GM19023 (cell line): ENCODE results near the gene CTU2.

Experiments used
- ATAC-seq: cut with Tn5 transposase; IDR thresholded peaks from one replicate; pipeline ENCODE4 v1.9.1; 2021; ENCODE audit warnings: mild to moderate bottlenecking, moderate library complexity; ENCODE audit not compliant: unreplicated experiment

The CTU2 gene

DNA sequence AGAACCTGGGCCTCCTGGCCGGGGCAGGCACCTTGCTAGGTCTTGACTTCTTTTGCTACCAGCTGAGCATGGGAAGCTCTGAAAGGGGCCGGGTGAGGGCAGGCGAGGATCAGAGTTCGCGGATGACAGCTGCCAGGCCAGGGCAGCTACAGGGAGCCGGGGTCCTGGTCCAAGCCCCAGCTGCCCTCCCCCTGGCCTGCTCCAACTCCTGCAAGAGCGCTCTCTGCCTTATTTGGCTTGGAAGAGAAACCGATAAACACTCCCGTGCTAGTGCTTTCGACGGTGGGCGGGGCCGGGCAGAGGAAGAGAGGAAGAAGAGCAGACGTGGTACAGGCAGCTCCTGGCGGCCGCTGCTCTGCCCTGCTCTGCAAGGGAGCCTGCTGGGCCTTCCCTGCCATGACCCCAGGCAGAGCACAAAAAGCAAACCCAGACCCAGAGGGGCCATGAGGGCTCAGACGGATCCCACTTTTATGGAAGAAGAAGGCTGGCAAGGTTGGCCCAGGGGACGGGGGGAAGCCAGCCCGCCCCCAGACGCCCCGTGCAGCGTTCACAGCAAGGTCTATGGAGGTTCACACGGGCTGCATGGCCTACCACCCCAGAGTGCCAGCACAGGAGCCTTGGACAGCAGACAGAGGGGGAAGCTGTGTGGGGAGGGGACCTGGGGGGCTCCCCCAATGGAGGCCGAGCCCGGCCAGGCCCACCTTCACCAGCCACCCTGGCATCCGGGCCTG is 53.1 kb downstream of the CTU2 start:
- no peak for ATAC-seq

DNA sequence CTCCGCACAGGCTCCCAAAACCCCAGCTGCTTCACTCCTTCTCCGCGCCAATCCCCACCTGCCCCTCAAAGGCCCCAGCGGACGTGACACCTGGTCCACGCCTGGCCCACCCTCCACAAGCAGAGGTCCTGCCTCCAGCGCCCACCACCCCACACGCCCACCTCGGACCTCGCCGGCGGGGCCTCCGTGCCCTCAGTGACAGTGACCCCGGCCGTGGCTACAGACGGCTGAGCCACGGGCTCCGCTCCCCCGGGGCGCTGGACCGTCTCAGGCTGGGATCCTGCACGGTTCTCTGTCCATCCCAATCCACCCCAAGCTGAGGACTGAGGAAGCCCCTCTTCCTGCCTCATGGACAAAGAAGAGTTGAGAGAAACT is 53.7 kb downstream of the CTU2 start:
- ATAC-seq, result no peak

DNA sequence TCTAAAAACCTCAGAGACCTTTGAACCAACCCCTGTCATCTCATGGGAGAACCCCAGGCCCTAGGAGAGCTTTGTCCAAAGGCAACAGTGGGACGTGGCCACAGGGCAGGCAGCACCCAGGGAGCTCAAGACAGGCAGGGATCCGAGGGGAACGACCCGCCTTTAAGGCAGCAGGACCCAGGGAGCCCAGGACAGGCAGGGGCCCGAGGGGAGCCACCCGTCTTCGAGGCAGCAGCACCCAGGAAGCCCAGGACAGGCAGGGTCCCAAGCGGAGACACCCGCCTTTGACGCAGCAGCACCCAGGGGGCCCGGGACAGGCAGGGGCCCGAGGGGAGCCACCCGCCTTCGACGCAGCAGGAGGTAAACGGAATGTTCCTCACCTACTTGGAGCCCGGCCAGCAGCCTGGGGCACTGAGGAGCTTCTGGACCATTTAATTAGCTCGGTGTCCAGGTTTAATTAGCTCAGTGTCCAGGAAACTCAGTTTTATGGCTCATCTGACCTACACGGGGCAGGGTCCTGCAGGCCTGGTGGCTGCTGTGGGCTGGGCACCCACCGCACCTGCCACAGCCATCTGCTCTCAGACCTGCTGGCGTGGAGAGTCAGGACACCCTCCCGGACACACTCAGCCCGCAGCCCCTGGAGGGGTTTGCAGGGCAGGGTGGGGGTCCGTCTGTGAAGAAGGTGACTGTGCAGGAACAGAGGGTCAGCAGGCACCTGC is 54.3 kb downstream of the CTU2 start:
- no peak for ATAC-seq

DNA sequence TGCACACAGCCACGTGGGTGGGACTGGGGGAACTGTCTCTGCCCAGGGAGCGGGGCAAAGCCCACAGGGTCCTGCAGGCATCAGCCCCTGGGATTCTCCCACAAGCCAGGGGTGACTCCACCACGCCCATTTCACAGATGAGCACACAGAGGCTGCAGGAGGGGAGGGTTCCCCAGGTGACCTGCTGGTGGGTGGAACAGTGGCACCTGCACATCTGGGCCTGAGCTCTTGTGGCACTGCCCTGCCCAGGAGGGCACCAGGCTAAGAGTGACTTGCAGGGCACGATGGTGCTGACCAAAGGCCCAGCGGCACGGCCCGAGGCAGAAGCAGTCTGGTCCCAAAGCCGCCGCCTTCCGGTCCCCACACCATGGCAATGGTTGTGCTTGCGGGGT is 54.8 kb downstream of the CTU2 start:
- no peak for ATAC-seq

DNA sequence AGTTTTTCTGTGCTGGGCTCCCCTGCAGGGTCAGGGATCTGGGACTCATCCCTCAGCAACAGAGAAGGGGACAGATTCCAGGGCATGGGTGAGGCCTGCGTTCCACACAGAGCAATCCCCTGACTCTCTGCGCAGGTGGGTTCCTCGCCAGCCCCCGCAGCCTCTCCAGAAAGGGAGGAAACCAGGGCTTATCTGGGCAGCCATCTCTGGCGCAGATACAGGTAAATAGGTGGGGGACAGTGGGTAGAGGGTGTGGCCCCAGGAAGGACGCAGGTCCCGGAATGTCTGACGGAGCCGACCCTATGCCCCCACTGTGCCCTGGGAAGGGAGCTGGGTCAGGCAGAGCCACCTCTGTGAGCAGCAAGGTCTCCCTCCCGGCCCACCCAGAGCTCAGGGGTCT is 55.5 kb downstream of the CTU2 start:
- ATAC-seq, result no peak

DNA sequence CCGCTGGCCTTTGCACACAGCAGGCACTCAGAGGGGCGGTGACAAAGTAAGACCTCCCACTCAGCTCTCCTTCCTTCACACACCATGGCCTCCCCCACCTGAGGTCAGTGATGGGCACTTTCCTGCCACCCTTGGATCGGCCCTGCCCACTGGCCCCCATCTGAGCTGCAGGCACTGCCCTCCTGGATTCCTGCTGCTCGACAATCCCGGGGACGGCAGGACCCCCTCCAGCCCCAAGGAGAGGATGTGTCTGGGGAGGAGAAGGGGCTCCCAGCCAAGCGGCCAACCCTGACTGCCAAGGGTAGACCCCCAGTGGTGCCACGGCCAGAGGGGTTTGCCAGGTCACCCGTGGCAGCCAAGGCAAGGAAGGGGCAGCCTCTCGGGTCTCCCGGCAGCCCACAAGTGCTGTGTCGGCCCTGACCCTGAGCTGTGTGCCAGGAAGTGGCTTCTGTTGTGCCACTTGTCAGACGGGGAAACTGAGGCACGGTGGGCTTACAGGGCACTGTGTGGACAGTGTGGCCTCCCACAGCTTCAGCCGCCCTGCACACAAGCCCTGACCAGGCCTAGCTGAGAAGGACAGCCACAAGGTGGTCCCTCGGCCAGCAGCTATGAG is 56.1 kb downstream of the CTU2 start:
- no peak for ATAC-seq

DNA sequence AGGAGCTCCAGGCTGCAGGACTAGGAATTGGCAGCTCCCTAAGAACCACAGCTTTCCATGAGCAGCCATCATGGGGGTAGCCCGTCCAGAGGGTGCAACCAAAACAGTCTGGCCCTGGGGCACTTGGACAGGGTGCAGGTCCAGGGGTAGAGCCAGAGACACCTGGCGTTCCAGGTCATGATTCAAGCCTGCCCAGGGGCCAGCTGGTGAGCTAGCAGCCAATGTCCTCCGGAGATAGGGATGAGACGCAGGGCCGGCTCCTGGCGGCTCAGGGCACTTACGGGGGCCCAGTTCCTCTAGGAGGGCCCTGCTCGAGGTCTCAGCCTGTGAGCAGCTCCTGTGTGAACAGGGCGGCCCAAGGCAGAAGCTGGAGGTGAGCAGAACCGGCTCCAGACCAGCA is 56.6 kb downstream of the CTU2 start:
- no peak for ATAC-seq

DNA sequence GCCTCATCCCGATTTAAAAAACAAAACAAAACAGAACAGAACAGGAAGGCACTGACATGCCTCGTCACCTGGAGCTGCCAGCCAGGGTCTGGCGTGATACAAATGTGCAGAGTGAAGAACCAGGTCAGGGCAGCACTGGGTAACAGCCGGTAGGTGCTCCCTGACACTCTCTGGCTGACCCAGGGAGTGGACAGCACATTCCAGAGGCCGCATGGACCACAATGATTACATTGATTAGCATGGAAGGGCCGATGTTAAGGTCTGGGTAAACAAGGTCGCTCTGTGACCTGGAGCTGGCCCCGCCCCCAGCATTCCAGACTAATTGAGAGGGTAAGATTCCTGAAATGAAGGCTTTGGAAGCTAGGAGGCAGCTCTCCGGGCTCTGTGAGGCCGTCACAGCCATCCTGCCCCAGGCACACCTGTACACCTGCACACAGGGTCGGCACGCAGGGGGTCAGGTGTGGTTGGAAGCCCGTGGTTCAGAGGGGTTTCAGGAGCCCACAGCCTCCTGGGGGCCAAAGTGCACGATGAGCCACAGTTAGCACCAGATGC is 57.3 kb downstream of the CTU2 start:
- ATAC-seq, result no peak

DNA sequence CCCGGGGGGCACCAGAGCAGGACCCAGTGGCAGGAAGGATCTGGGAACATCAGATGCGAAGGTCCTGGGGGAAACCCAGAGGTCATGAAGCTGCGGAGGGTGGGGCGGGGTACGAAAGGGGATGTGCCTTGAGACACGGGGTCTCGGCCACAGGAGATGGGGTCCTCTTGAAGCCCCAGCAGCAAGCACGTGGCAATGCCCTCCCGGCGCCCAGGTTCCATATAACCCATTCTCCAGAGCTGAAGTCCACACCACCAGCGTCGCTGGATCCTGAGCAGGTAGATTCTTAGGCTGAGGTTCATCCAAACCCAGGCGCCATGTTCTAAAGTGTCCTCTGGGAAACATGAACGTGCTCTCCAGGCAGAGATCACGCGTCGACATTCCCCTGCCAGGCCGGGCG is 57.8 kb downstream of the CTU2 start:
- no peak for ATAC-seq

DNA sequence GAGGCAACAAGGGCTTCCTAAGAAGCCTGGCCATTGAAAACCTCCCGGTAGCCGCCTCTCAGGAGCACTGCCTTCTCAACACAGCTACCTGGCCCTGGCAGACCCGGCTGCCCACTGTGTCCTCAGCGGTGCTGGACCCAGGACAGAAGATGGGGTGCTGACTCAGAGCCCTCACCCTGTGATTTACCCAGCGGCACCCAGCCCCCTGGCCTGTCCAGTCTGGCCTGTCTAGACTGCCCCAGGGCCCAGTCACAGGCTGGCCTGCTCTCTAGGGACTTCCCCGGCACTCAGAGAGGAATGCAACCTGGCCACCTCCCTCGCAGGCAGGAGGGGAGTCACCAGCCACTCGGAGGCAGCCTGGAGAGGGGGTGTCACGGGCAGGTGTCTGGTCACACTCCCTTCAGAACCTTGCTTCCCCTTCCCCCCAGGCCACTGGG is 58.6 kb downstream of the CTU2 start:
- ATAC-seq, result no peak
